Liver (tissue), 3 donors: ENCODE results near the gene IGF2BP2.

Experiments used
- EGR1 ChIP-seq, 2 donors: IDR thresholded peaks; 2 replicates each; pipeline ENCODE4 v1.6.1; 2016 to 2018; ENCODE audit warnings: antibody characterized with exemption in 2 of 2, low read depth in 2 of 2
- FOXA1 ChIP-seq: IDR thresholded peaks from 2 replicates; pipeline ENCODE4 v1.6.1; 2016; ENCODE audit warnings: antibody characterized with exemption
- GABPA ChIP-seq, 2 donors: IDR thresholded peaks in 1 of 2; conservative IDR thresholded peaks in 1 of 2; 2 replicates each; pipeline ENCODE4 v1.6.1; 2016; ENCODE audit warnings: antibody characterized with exemption in 2 of 2, mild to moderate bottlenecking in 1 of 2, moderate library complexity in 1 of 2
- HNF4G ChIP-seq: IDR thresholded peaks from 2 replicates; pipeline ENCODE4 v1.6.1; 2016; ENCODE audit warnings: antibody characterized with exemption
- JUND ChIP-seq, 2 donors: IDR thresholded peaks; 2 replicates each; pipeline ENCODE4 v1.6.1; 2016; ENCODE audit warnings: antibody characterized with exemption in 2 of 2
- RAD21 ChIP-seq, 2 donors: IDR thresholded peaks; 2 replicates each; pipeline ENCODE4 v1.6.1; 2016; ENCODE audit warnings: antibody characterized with exemption in 2 of 2, mild to moderate bottlenecking in 2 of 2
- SP1 ChIP-seq: IDR thresholded peaks from 2 replicates; pipeline ENCODE4 v1.6.1; 2018; ENCODE audit warnings: antibody characterized with exemption, mild to moderate bottlenecking
- TAF1 ChIP-seq: conservative IDR thresholded peaks from 2 replicates; pipeline ENCODE4 v1.6.1; 2016; ENCODE audit warnings: antibody characterized with exemption, mild to moderate bottlenecking
- YY1 ChIP-seq: IDR thresholded peaks from 2 replicates; pipeline ENCODE4 v1.6.1; 2016; ENCODE audit warnings: antibody characterized with exemption, mild to moderate bottlenecking
- TF ChIP-seq, protein P1 (sequence below): fragments of 150-350 bp; IDR thresholded peaks from 2 replicates; pipeline ENCODE4 v1.5.1; 2017; ENCODE audit warnings: improper control_type of control experiment, low read depth, low read length; ENCODE audit not compliant: missing input control
- TF ChIP-seq, protein P2 (sequence below): IDR thresholded peaks from 2 replicates; pipeline ENCODE4 v1.6.1; 2016; ENCODE audit warnings: antibody characterized with exemption
- TF ChIP-seq, protein P3 (sequence below): IDR thresholded peaks from 2 replicates; pipeline ENCODE4 v1.6.1; 2016; ENCODE audit warnings: antibody characterized with exemption, mild to moderate bottlenecking
- TF ChIP-seq, protein P4 (sequence below): IDR thresholded peaks from 2 replicates; pipeline ENCODE4 v1.6.1; 2016; ENCODE audit warnings: antibody characterized with exemption
- TF ChIP-seq, protein P5 (sequence below): IDR thresholded peaks from 2 replicates; pipeline ENCODE4 v1.6.1; 2016; ENCODE audit warnings: antibody characterized with exemption
- donor health status: healthy.
- donor health status: healthy.

DNA sequence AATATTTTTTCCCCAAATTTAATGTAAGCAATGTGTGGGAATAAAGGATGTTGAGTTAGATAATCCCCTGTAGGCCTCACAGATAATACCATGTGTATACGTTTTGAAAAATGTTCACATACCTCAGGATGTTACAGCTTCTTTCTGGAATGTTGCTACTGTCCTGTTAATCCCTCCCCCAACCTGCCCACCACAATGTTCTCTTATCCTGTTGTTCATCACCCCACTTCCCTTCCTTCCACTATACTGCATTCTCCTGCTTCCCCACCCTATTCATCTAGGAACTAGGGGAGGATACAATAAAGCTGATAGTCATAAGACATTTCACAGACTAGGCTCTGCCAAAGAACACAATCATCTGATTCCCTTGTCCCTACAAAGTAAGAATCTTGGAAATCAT is 92.1 kb downstream of the IGF2BP2 start:
- TF ChIP-seq, protein P1, sequence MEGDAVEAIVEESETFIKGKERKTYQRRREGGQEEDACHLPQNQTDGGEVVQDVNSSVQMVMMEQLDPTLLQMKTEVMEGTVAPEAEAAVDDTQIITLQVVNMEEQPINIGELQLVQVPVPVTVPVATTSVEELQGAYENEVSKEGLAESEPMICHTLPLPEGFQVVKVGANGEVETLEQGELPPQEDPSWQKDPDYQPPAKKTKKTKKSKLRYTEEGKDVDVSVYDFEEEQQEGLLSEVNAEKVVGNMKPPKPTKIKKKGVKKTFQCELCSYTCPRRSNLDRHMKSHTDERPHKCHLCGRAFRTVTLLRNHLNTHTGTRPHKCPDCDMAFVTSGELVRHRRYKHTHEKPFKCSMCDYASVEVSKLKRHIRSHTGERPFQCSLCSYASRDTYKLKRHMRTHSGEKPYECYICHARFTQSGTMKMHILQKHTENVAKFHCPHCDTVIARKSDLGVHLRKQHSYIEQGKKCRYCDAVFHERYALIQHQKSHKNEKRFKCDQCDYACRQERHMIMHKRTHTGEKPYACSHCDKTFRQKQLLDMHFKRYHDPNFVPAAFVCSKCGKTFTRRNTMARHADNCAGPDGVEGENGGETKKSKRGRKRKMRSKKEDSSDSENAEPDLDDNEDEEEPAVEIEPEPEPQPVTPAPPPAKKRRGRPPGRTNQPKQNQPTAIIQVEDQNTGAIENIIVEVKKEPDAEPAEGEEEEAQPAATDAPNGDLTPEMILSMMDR: no peak
- TF ChIP-seq, protein P2, sequence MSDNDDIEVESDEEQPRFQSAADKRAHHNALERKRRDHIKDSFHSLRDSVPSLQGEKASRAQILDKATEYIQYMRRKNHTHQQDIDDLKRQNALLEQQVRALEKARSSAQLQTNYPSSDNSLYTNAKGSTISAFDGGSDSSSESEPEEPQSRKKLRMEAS: no peak
- TF ChIP-seq RAD21 (IDR thresholded peaks at IDR 0.05): no peak
- TF ChIP-seq JUND (IDR thresholded peaks at IDR 0.05): no peak
- TF ChIP-seq SP1: no peak
- no peak for TF ChIP-seq YY1
- TF ChIP-seq, protein P3, sequence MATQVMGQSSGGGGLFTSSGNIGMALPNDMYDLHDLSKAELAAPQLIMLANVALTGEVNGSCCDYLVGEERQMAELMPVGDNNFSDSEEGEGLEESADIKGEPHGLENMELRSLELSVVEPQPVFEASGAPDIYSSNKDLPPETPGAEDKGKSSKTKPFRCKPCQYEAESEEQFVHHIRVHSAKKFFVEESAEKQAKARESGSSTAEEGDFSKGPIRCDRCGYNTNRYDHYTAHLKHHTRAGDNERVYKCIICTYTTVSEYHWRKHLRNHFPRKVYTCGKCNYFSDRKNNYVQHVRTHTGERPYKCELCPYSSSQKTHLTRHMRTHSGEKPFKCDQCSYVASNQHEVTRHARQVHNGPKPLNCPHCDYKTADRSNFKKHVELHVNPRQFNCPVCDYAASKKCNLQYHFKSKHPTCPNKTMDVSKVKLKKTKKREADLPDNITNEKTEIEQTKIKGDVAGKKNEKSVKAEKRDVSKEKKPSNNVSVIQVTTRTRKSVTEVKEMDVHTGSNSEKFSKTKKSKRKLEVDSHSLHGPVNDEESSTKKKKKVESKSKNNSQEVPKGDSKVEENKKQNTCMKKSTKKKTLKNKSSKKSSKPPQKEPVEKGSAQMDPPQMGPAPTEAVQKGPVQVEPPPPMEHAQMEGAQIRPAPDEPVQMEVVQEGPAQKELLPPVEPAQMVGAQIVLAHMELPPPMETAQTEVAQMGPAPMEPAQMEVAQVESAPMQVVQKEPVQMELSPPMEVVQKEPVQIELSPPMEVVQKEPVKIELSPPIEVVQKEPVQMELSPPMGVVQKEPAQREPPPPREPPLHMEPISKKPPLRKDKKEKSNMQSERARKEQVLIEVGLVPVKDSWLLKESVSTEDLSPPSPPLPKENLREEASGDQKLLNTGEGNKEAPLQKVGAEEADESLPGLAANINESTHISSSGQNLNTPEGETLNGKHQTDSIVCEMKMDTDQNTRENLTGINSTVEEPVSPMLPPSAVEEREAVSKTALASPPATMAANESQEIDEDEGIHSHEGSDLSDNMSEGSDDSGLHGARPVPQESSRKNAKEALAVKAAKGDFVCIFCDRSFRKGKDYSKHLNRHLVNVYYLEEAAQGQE: no peak
- TF ChIP-seq EGR1 (IDR thresholded peaks at IDR 0.05; ENCODE audit: low read depth in 2 of 2): no peak
- TF ChIP-seq, protein P4, sequence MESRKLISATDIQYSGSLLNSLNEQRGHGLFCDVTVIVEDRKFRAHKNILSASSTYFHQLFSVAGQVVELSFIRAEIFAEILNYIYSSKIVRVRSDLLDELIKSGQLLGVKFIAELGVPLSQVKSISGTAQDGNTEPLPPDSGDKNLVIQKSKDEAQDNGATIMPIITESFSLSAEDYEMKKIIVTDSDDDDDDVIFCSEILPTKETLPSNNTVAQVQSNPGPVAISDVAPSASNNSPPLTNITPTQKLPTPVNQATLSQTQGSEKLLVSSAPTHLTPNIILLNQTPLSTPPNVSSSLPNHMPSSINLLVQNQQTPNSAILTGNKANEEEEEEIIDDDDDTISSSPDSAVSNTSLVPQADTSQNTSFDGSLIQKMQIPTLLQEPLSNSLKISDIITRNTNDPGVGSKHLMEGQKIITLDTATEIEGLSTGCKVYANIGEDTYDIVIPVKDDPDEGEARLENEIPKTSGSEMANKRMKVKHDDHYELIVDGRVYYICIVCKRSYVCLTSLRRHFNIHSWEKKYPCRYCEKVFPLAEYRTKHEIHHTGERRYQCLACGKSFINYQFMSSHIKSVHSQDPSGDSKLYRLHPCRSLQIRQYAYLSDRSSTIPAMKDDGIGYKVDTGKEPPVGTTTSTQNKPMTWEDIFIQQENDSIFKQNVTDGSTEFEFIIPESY: no peak
- no peak for TF ChIP-seq FOXA1
- no peak for TF ChIP-seq GABPA (IDR thresholded peaks at IDR 0.05 in 1 of 2, conservative IDR thresholded peaks at IDR 0.05 in 1 of 2)
- TF ChIP-seq, protein P5, sequence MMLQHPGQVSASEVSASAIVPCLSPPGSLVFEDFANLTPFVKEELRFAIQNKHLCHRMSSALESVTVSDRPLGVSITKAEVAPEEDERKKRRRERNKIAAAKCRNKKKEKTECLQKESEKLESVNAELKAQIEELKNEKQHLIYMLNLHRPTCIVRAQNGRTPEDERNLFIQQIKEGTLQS: no peak
- no peak for TF ChIP-seq TAF1
- no peak for TF ChIP-seq HNF4G
